Spleen (tissue), 7 donors: ENCODE results near the gene APOL6.

Experiments
- CTCF ChIP-seq, 11 experiments: fragments of 200-600 bp in 7 of 11; fragments of 450-650 bp in 4 of 11; sonication (generic) in 4 of 11; IDR thresholded peaks in 8 of 11; conservative IDR thresholded peaks in 3 of 11; 1 replicate in 7 of 11; 2 replicates in 4 of 11; pipeline versions ENCODE4 v1.4.0 to v1.8.0; 2016 to 2021; ENCODE audit warnings: antibody characterized with exemption in 11 of 11, inconsistent platforms in 4 of 11, mild to moderate bottlenecking in 1 of 11
- POLR2A ChIP-seq, 3 donors: fragments of 450-650 bp; IDR thresholded peaks; one replicate each; pipeline ENCODE4 v1.5.1; 2017; ENCODE audit warnings: antibody characterized with exemption in 3 of 3, mild to moderate bottlenecking in 1 of 3
- POLR2AphosphoS5 ChIP-seq, 3 donors: sonication (generic); formaldehyde crosslinking; IDR thresholded peaks; one replicate each; pipeline ENCODE4 v1.5.1; 2017; ENCODE audit warnings: antibody characterized with exemption in 3 of 3
- donor health status: DM: no; HTN: no; CAD: no; lungs with moderate emphysema.
- donor health status: DM: no; HTN: no; CAD: no.
- donor health status: DM: no; HTN: no; CAD: no.

GRCh38 chr22:35628732-35629131 lies 19.5 kb upstream of the APOL6 start:
- TF ChIP-seq POLR2A (IDR thresholded peaks at IDR 0.05), result no peak
- no peak for TF ChIP-seq CTCF (IDR thresholded peaks at IDR 0.05 in 8 of 11, conservative IDR thresholded peaks at IDR 0.05 in 3 of 11)
- TF ChIP-seq POLR2AphosphoS5 (IDR thresholded peaks at IDR 0.05), result no peak
